HepG2 (cell line): ENCODE results near the gene FGA. TPM values are rescaled to one million over a fixed set of nuclear protein-coding genes. Genes with fewer than 3 reads are reported as not detected.

Experiments used
- DMTF1 ChIP-seq: sonication (generic); formaldehyde crosslinking; IDR thresholded peaks from 2 replicates; pipeline ENCODE4 v1.4.0; 2020; ENCODE audit warnings: mild to moderate bottlenecking, missing genetic modification reagents
- DNMT3B ChIP-seq: conservative IDR thresholded peaks from 2 replicates; pipeline ENCODE4 v1.6.1; 2016; ENCODE audit warnings: missing biosample characterization, control low read depth
- KIAA2018 ChIP-seq: sonication (generic); formaldehyde crosslinking; IDR thresholded peaks from 2 replicates; pipeline ENCODE4 v1.5.0; 2020; ENCODE audit warnings: mild to moderate bottlenecking, missing genetic modification reagents, borderline replicate concordance
- MEIS2 ChIP-seq: sonication (generic); formaldehyde crosslinking; IDR thresholded peaks from 2 replicates; pipeline ENCODE4 v1.9.0; 2021; ENCODE audit warnings: mild to moderate bottlenecking, missing genetic modification reagents
- NFIC ChIP-seq: IDR thresholded peaks from 2 replicates; pipeline ENCODE4 v1.6.1; 2012; ENCODE audit warnings: mild to moderate bottlenecking, low read length, inconsistent platforms
- PAX8 ChIP-seq: sonication (generic); formaldehyde crosslinking; IDR thresholded peaks from 2 replicates; pipeline ENCODE4 v1.8.0; 2022; ENCODE audit warnings: mild to moderate bottlenecking, missing genetic modification reagents, borderline replicate concordance
- SALL2 ChIP-seq: sonication (generic); formaldehyde crosslinking; IDR thresholded peaks from 2 replicates; pipeline ENCODE4 v1.8.1; 2023; ENCODE audit warnings: mild to moderate bottlenecking, missing genetic modification reagents, inconsistent platforms
- ZFP91 ChIP-seq: sonication (generic); formaldehyde crosslinking; IDR thresholded peaks from 2 replicates; pipeline ENCODE4 v1.9.0; 2022; ENCODE audit warnings: missing genetic modification reagents, mild to moderate bottlenecking, borderline replicate concordance
- ZNF83 ChIP-seq: sonication (generic); formaldehyde crosslinking; IDR thresholded peaks from 2 replicates; pipeline ENCODE4 v1.4.0; 2020; ENCODE audit warnings: missing genetic modification reagents, mild to moderate bottlenecking, borderline replicate concordance
- polyA plus RNA-seq, 8 experiments: library from polyadenylated mRNA; depleted of rRNA in 3 of 8; stranded (reverse) in 7 of 8; unstranded in 1 of 8; fragments of >200 nt; fragmentation: Illumina TruSeq in 4 of 8; extraction: Trizol in 4 of 8; gene quantifications; 2 replicates each; pipeline versions ENCODE4 v1.2.1 to v1.2.3, GENCODE V29; 2011 to 2016; ENCODE audit warnings: low read depth in 4 of 8, missing spikeins in 1 of 8, mixed read lengths in 1 of 8; ENCODE audit not compliant: insufficient read depth in 1 of 8
- total RNA-seq, 5 experiments: library from RNA; depleted of rRNA; stranded (reverse); fragments of >200 nt; fragmentation: Illumina TruSeq; extraction: Trizol; gene quantifications; 2 replicates each; pipeline ENCODE4 v1.2.3, GENCODE V29; 2016; ENCODE audit warnings: low read depth in 1 of 5
- TF ChIP-seq, protein P1 (sequence below): sonication (generic); formaldehyde crosslinking; IDR thresholded peaks from 2 replicates; pipeline ENCODE4 v1.4.0; 2020; ENCODE audit warnings: missing genetic modification reagents
- TF ChIP-seq, protein P2 (sequence below): sonication (generic); formaldehyde crosslinking; IDR thresholded peaks from 2 replicates; pipeline ENCODE4 v1.4.0; 2020; ENCODE audit warnings: missing genetic modification reagents

The FGA gene
- total and polyA plus RNA-seq, 2 of the 13 experiments (the other 11 are each of a cell fraction or from before 2014, with no cell fraction given) = 640 to 1,523 TPM

GRCh38 chr4:154559494-154560418 is 30.8 kb downstream of the FGA start (continued):
- TF ChIP-seq DMTF1 (CRISPR knock-in tag) = no peak
- TF ChIP-seq ZNF83 (CRISPR knock-in tag) = no peak
- TF ChIP-seq KIAA2018 (CRISPR knock-in tag) = no peak
- TF ChIP-seq ZFP91 = peak; percentile 34; the same call in 1 of the 2 replicates
- TF ChIP-seq MEIS2 (CRISPR knock-in tag) = peak; percentile 97
- no peak for TF ChIP-seq SALL2 (CRISPR knock-in tag)
- peak; percentile 83 for TF ChIP-seq DNMT3B (CRISPR knock-in tag)
- TF ChIP-seq, protein P1, sequence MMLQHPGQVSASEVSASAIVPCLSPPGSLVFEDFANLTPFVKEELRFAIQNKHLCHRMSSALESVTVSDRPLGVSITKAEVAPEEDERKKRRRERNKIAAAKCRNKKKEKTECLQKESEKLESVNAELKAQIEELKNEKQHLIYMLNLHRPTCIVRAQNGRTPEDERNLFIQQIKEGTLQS (CRISPR knock-in tag) = peak; percentile 63; the same call in 1 of the 2 replicates
- TF ChIP-seq, protein P2, sequence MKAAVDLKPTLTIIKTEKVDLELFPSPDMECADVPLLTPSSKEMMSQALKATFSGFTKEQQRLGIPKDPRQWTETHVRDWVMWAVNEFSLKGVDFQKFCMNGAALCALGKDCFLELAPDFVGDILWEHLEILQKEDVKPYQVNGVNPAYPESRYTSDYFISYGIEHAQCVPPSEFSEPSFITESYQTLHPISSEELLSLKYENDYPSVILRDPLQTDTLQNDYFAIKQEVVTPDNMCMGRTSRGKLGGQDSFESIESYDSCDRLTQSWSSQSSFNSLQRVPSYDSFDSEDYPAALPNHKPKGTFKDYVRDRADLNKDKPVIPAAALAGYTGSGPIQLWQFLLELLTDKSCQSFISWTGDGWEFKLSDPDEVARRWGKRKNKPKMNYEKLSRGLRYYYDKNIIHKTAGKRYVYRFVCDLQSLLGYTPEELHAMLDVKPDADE (CRISPR knock-in tag) = no peak
- TF ChIP-seq PAX8 (CRISPR knock-in tag) = no peak
- TF ChIP-seq NFIC = peak; percentile 87
